Measurements from ENCODE around the gene LILRB2. TPM values are rescaled to one million over a fixed set of nuclear protein-coding genes. Genes with fewer than 3 reads are reported as not detected.

The LILRB2 gene
- total and polyA plus RNA-seq, 9 donors: 0.24 to 15.1 (median 2.1) TPM

DNA sequence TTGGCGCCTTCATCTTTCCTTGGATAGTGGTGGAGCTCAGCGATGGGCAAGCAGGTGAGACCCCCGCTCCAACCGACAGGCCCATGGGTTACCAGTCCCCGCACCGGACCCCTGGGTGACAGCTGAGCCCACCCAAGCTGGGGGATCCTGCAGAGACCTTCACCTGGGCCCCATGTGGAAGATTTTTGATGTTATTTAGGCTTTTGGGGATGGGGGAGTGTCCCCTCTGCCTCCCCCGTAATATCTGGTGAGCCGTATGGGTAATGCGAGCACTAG, 37.0 kb upstream of the LILRB2 start:
- no peaks in the 10 kb centered on the region for H3K27me3 ChIP-seq
- H3K4me1 ChIP-seq (ENCODE audit: insufficient read depth): no peaks in the 10 kb centered on the region
- TF ChIP-seq POLR2A (IDR thresholded peaks at IDR 0.05) (no peak), EP300 (IDR thresholded peaks at IDR 0.05) (no peak)
- no peaks in the 10 kb centered on the region for H3K36me3 ChIP-seq
- DNase-seq: no peak
- intact Hi-C loops (cut with DNase I): no loop called here
- 87 to 95% (median 94%) methylated on average over 9 of the region's 9 CpGs for WGBS, 3 donors
- H3K27ac ChIP-seq: no peak overlapping the region
- no peaks in the 10 kb centered on the region for H3K9me3 ChIP-seq
- no peak overlapping the region for H3K4me3 ChIP-seq

DNA sequence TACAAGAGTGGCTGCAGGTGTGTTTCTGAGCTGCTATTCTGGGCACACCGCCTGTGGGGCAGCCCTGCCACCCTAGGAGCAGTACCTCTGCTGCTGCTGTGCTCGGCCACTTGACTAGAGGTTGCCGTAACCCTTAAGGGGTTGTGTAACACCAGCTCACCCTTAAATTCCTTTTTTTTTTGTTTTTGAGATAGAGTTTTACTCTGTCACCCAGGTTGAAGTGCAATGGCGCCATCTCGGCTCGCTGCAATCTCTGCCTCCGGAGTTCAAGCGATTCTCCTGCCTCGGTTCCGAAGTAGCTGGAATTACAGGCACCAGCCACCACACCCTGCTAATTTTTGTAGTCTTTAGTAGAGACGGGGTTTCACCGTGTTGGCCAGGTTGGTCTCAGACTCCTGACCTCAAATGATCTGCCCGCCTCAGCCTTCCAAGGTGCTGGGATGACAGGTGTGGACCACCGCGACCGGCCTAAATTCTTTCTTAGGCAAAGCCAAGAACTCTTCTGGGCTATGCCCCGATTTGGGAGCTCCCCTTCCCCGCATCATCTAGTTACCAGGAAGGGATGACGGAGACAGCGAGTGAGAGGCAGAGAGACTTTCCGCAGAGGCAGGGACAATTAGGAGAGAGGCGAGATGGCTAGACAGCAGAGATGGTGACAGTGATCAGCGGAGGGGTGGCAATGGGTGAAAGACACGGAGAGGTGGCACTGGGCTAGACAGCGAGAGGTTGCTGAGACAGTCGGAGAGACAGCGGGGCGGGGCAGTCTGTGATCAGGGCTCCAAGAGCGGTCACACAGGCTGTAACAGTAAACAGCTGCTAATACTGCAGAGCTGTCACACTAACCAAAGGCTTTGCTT, 36.4 kb upstream of the LILRB2 start:
- Histone ChIP-seq H3K27ac (no peak overlapping the region), H3K4me3 (no peak overlapping the region), H3K4me1 (ENCODE audit: insufficient read depth) (no peaks in the 10 kb centered on the region), H3K27me3 (no peaks in the 10 kb centered on the region), H3K9me3 (no peaks in the 10 kb centered on the region), H3K36me3 (no peaks in the 10 kb centered on the region)
- DNase-seq: no peak
- intact Hi-C loops (cut with DNase I): no loop called here
- TF ChIP-seq EP300 (IDR thresholded peaks at IDR 0.05) (no peak), POLR2A (IDR thresholded peaks at IDR 0.05) (no peak)
- TF ChIP-seq, protein P1, sequence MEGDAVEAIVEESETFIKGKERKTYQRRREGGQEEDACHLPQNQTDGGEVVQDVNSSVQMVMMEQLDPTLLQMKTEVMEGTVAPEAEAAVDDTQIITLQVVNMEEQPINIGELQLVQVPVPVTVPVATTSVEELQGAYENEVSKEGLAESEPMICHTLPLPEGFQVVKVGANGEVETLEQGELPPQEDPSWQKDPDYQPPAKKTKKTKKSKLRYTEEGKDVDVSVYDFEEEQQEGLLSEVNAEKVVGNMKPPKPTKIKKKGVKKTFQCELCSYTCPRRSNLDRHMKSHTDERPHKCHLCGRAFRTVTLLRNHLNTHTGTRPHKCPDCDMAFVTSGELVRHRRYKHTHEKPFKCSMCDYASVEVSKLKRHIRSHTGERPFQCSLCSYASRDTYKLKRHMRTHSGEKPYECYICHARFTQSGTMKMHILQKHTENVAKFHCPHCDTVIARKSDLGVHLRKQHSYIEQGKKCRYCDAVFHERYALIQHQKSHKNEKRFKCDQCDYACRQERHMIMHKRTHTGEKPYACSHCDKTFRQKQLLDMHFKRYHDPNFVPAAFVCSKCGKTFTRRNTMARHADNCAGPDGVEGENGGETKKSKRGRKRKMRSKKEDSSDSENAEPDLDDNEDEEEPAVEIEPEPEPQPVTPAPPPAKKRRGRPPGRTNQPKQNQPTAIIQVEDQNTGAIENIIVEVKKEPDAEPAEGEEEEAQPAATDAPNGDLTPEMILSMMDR (IDR thresholded peaks at IDR 0.05): no peak
- WGBS, 3 donors: 64 to 79% (median 76%) methylated on average over 29 of the region's 29 CpGs

DNA sequence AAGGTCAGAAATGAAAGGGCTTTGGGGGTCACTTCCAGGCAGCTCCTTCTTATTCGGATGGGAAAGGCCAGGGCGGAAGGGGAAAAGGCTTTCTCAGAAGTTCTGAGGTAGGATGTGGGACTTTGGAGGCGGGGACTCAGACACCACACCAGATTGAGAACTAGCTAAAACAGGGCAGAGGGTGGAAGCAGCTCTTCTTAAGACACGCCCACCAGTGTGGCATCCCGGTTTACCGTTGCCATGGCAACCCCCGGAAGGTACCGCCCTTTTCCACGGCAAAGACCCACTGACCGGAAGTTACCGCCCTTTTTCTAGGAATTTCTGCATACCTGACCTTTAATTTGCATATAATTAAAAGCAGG, 35.8 kb upstream of the LILRB2 start:
- Histone ChIP-seq H3K27me3 (no peaks in the 10 kb centered on the region), H3K9me3 (no peaks in the 10 kb centered on the region), H3K36me3 (no peaks in the 10 kb centered on the region), H3K4me3 (no peak overlapping the region), H3K27ac (no peak overlapping the region), H3K4me1 (ENCODE audit: insufficient read depth) (no peaks in the 10 kb centered on the region)
- intact Hi-C loops (cut with DNase I): loop anchor here in 1 of 4 donors (1.0 kb wide), 1 partner anchor 28 kb away; no protein-coding TSS in a partner anchor
- WGBS, 3 donors: 32 to 60% (median 46%) methylated on average over 11 of the region's 11 CpGs
- TF ChIP-seq POLR2A (IDR thresholded peaks at IDR 0.05) (no peak), EP300 (IDR thresholded peaks at IDR 0.05) (no peak)
- TF ChIP-seq, protein P1 (IDR thresholded peaks at IDR 0.05): no peak
- no peak for DNase-seq

DNA sequence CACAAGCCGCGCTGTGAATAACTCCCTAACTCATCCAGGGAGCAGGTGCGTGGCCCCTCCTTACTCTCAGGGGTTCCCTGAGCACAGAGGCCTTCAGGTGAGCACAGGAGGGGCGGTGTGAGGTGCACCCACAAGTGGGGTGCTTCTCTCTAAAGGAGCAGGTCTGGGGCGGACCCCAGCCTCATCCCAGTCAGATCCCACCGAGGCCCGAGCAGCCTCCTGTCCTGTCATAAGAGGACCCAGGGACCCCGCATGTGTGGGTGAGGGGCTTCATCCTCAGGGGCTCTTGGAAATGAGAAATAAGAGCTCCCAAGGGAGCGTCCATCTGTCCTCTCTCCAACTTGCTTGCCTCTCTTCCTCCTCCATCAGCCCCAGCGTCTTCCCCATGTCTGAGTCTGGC, 35.0 kb upstream of the LILRB2 start:
- H3K4me3 ChIP-seq: no peak overlapping the region
- intact Hi-C loops (cut with DNase I): loop anchor here in 1 of 4 donors (1.0 kb wide), 1 partner anchor 28 kb away; no protein-coding TSS in a partner anchor
- DNase-seq: no peak
- WGBS, 3 donors: 74 to 83% (median 76%) methylated on average over 10 of the region's 10 CpGs
- no peaks in the 10 kb centered on the region for H3K27me3 ChIP-seq
- no peaks in the 10 kb centered on the region for H3K4me1 ChIP-seq (ENCODE audit: insufficient read depth)
- H3K27ac ChIP-seq: no peak overlapping the region
- TF ChIP-seq POLR2A (IDR thresholded peaks at IDR 0.05) (no peak), EP300 (IDR thresholded peaks at IDR 0.05) (no peak)
- TF ChIP-seq, protein P1 (IDR thresholded peaks at IDR 0.05): no peak
- H3K9me3 ChIP-seq: no peaks in the 10 kb centered on the region
- H3K36me3 ChIP-seq: no peaks in the 10 kb centered on the region
